Stimulated activated CD4-positive, alpha-beta T cell treated with anti-CD3 and anti-CD28 coated beads, TNF-alpha, amount 100 ng/mL, for 24 hours (primary cell): ENCODE results near the gene SNX8.
A peak's percentile ranks its signal among the peaks of the same experiment; 100 is the strongest.

Experiments used
- DNase-seq, 3 experiments: peaks; one replicate each; pipeline ENCODE4 v3.0.0-alpha.2; 2020; ENCODE audit warnings: low read depth in 3 of 3

Gene SNX8

GRCh38 chr7:2245883-2246675 is 68.2 kb downstream of the SNX8 start:
- no peak for DNase-seq

GRCh38 chr7:2244404-2244995 is 69.7 kb downstream of the SNX8 start:
- no peak for DNase-seq

- DNase-seq = no peak
Observed at GRCh38 chr7:2243458-2243857, 70.8 kb downstream of the SNX8 start.

- DNase-seq = no peak
Observed at GRCh38 chr7:2242541-2243429, 71.5 kb downstream of the SNX8 start.

GRCh38 chr7:2241580-2242540 is 72.4 kb downstream of the SNX8 start, which contains the start of the genes MRM2 and NUDT1:
Gene MRM2 (minus strand): TSS chr7:2242205. CDS start chr7:2242169, 36 bp downstream.
Gene NUDT1 (plus strand): TSS chr7:2242226. CDS start chr7:2244575, 2,349 bp downstream.
- peak; percentile 54 to 75 (median 66) for DNase-seq

- no peak for DNase-seq
Observed at GRCh38 chr7:2239242-2239641, 75.0 kb downstream of the SNX8 start.

- no peak for DNase-seq
Observed at GRCh38 chr7:2237109-2237602, 77.1 kb downstream of the SNX8 start.

- DNase-seq = no peak
Observed at GRCh38 chr7:2233926-2234325, 80.3 kb downstream of the SNX8 start.

- DNase-seq = peak; percentile 75 to 88 (median 79)
Observed at GRCh38 chr7:2232766-2233520, 81.3 kb downstream of the SNX8 start, which contains the start of gene MAD1L1. Gene MAD1L1 (minus strand): TSS chr7:2232945. CDS start chr7:2230133, 2,812 bp downstream.

- no peak for DNase-seq
Observed at GRCh38 chr7:2231992-2232765, 82.1 kb downstream of the SNX8 start.

GRCh38 chr7:2230882-2231281 is 83.4 kb downstream of the SNX8 start:
- no peak for DNase-seq

GRCh38 chr7:2230226-2230625 is 84.0 kb downstream of the SNX8 start:
- DNase-seq = no peak

GRCh38 chr7:2229467-2229866 is 84.8 kb downstream of the SNX8 start:
- no peak for DNase-seq

- DNase-seq = no peak
Observed at GRCh38 chr7:2228921-2229320, 85.3 kb downstream of the SNX8 start.

GRCh38 chr7:2227699-2228098 is 86.5 kb downstream of the SNX8 start:
- DNase-seq = no peak

GRCh38 chr7:2225830-2226229 is 88.4 kb downstream of the SNX8 start:
- DNase-seq = no peak

GRCh38 chr7:2225336-2225735 is 88.9 kb downstream of the SNX8 start:
- no peak for DNase-seq

GRCh38 chr7:2224934-2225333 is 89.3 kb downstream of the SNX8 start:
- DNase-seq = no peak

GRCh38 chr7:2224491-2224928 is 89.7 kb downstream of the SNX8 start:
- DNase-seq = no peak
